Esophagus muscularis mucosa (tissue), 4 donors: ENCODE results near the gene STX17. TPM values are rescaled to one million over a fixed set of nuclear protein-coding genes. Genes with fewer than 3 reads are reported as not detected.
A peak's percentile ranks its signal among the peaks of the same experiment; 100 is the strongest.

Experiments used
- DNase-seq: peaks from one replicate; pipeline ENCODE4 v3.0.0-alpha.2; 2017; ENCODE audit errors: extremely low spot score
- H3K27ac ChIP-seq, 4 donors: fragments of 200-600 bp; sonication (generic); replicated peaks in 1 of 4; 1 replicate in 3 of 4; 2 replicates in 1 of 4; pipeline ENCODE4 v1.5.1; 2016 to 2019; ENCODE audit warnings: mild to moderate bottlenecking in 1 of 4
- H3K27me3 ChIP-seq, 4 donors: fragments of 200-600 bp; sonication (generic); one replicate each; pipeline versions ENCODE4 v1.5.1 to v1.6.0; 2016 to 2019
- H3K36me3 ChIP-seq, 4 donors: fragments of 200-600 bp; sonication (generic); one replicate each; pipeline ENCODE4 v1.5.1; 2016 to 2019
- H3K4me1 ChIP-seq, 4 donors: fragments of 200-600 bp; sonication (generic); one replicate each; pipeline ENCODE4 v1.5.1; 2016 to 2019
- H3K4me3 ChIP-seq, 4 donors: fragments of 200-600 bp; sonication (generic); 1 replicate in 2 of 4; 2 replicates in 2 of 4; pipeline ENCODE4 v1.5.1; 2016 to 2019; ENCODE audit warnings: mild to moderate bottlenecking in 4 of 4, moderate library complexity in 1 of 4
- H3K9me3 ChIP-seq, 4 donors: fragments of 200-600 bp; sonication (generic); 1 replicate in 3 of 4; 2 replicates in 1 of 4; pipeline ENCODE4 v1.5.1; 2016 to 2019
- EP300 ChIP-seq: sonication (generic); formaldehyde crosslinking; IDR thresholded peaks from one replicate; pipeline ENCODE4 v1.6.1; 2017; ENCODE audit warnings: antibody characterized with exemption
- POLR2A ChIP-seq: fragments of 450-650 bp; IDR thresholded peaks from one replicate; pipeline ENCODE4 v1.6.1; 2017; ENCODE audit warnings: antibody characterized with exemption, moderate library complexity, mild to moderate bottlenecking, low read depth
- POLR2AphosphoS5 ChIP-seq, 2 donors: sonication (generic); formaldehyde crosslinking; IDR thresholded peaks; one replicate each; pipeline ENCODE4 v1.6.1; 2017; ENCODE audit warnings: antibody characterized with exemption in 2 of 2
- WGBS: methylation state at CpG from one replicate; pipeline ENCODE4 v1.1.5; 2018; 5-methylcytosine and 5-hydroxymethylcytosine counted together
- intact Hi-C: fragments of 100-400 bp; cut with DNase I; formaldehyde crosslinking; loops from one replicate; pipeline ENCODE4 v1.15.1; 2023
- total RNA-seq, 4 donors: library from RNA; depleted of rRNA; stranded (reverse); fragments of >200 nt; gene quantifications; one replicate each; pipeline versions ENCODE4 v1.1.0 to v1.2.1, GENCODE V29; 2016
- TF ChIP-seq, protein P1 (sequence below), 3 experiments: fragments of 200-600 bp in 2 of 3; fragments of 450-650 bp in 1 of 3; sonication (generic) in 2 of 3; IDR thresholded peaks; one replicate each; pipeline ENCODE4 v1.5.1; 2017 to 2019; ENCODE audit warnings: antibody characterized with exemption in 3 of 3, mild to moderate bottlenecking in 2 of 3, moderate library complexity in 1 of 3

Gene STX17
- total RNA-seq, 4 donors from 2014 or later, result 29.3 to 46.7 (median 38.4) TPM

DNA sequence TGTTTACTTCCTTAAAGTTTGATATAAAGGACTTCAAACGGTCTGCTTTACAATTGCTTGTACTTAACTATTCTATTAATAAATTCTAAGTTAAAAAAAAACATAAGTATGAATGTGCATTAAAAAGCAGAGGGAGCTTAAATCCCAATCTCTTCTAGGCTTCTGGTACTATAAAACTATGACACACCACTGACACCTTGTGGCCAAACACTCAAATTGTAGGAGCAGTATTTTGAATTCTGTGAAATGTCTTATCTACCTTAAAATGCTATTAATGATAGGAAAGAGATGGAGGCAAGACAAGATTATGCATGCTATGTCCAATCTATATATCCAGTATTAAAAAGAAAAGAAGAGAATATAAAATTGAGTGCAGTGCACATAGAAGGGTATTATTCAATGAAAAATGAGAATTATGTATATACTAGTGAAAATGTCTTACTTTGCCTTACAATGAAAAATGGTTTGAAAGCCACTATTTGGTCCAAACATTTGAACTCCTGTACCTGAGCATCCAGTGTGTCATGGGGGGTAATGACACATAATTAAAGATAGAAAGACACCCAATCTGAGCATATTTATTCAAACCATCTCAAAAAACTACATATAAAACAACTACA lies 104.7 kb downstream of the STX17 start:
- no peak for DNase-seq
- intact Hi-C loops, result no loop called here
- Histone ChIP-seq H3K36me3 (peaks cover 0 to 35% (median 20%) of the 10 kb centered on the region in 4 donors), H3K4me3 (no peak overlapping the region), H3K9me3 (peaks cover 0 to 7% (median 3%) of the 10 kb centered on the region in 4 donors), H3K27ac (no peak overlapping the region), H3K27me3 (no peaks in the 10 kb centered on the region), H3K4me1 (peaks cover 0 to 9% (median 4%) of the 10 kb centered on the region in 4 donors)
- WGBS, result 73% methylated on average over 1 of the region's 1 CpG
- TF ChIP-seq POLR2AphosphoS5 (IDR thresholded peaks at IDR 0.05) (no peak), EP300 (no peak), POLR2A (no peak)
- TF ChIP-seq, protein P1, sequence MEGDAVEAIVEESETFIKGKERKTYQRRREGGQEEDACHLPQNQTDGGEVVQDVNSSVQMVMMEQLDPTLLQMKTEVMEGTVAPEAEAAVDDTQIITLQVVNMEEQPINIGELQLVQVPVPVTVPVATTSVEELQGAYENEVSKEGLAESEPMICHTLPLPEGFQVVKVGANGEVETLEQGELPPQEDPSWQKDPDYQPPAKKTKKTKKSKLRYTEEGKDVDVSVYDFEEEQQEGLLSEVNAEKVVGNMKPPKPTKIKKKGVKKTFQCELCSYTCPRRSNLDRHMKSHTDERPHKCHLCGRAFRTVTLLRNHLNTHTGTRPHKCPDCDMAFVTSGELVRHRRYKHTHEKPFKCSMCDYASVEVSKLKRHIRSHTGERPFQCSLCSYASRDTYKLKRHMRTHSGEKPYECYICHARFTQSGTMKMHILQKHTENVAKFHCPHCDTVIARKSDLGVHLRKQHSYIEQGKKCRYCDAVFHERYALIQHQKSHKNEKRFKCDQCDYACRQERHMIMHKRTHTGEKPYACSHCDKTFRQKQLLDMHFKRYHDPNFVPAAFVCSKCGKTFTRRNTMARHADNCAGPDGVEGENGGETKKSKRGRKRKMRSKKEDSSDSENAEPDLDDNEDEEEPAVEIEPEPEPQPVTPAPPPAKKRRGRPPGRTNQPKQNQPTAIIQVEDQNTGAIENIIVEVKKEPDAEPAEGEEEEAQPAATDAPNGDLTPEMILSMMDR (IDR thresholded peaks at IDR 0.05), result peak; percentile 10 to 50 (median 21)

DNA sequence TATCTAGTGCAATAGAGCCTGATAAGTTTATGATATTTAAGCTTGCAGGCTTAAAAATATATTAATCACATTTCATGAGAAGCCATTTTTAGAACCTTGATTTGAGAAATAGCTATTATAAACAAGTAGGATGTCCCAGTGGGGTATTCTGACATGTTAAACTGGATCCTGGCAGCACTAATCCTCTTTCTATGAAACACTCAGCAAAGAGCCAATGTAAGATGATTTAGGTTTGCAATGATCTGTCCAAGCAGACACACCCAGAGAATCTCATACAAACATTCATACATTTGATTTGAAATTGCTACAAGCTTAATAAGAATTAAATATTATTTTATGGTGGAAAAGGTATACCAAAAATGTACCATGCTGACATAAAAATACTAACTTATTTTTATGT lies 105.8 kb downstream of the STX17 start:
- no peak overlapping the region for H3K27ac ChIP-seq
- intact Hi-C loops, result no loop called here
- no peak for TF ChIP-seq POLR2AphosphoS5 (IDR thresholded peaks at IDR 0.05)
- TF ChIP-seq, protein P1 (IDR thresholded peaks at IDR 0.05), result no peak
- no peak for TF ChIP-seq EP300
- TF ChIP-seq POLR2A, result no peak
- no peaks in the 10 kb centered on the region for H3K27me3 ChIP-seq
- H3K4me3 ChIP-seq, result no peak overlapping the region
- peaks cover 0 to 7% (median 3%) of the 10 kb centered on the region in 4 donors for H3K9me3 ChIP-seq
- H3K4me1 ChIP-seq, result peaks cover 0 to 9% (median 4%) of the 10 kb centered on the region in 4 donors
- DNase-seq, result no peak
- H3K36me3 ChIP-seq, result peaks cover 0 to 35% (median 24%) of the 10 kb centered on the region in 4 donors

DNA sequence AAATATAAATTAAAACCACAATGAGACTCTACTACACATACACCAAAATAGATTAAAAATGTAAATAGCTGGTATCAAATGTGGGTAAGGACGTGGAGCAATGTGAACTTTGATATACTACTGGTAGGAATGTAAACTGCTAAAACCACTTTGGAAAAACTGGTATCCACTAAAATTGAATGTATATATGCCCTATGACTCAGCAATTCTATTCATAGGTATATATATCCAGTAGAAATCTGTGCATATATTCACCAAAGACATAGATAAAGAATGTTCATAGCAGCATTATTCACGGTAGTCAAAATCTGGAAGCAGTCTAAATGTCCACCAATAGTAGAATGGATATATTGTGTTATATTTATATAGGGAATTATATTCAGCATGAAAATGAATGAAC lies 107.1 kb downstream of the STX17 start:
- H3K27me3 ChIP-seq, result no peaks in the 10 kb centered on the region
- no peak overlapping the region for H3K4me3 ChIP-seq
- TF ChIP-seq, protein P1 (IDR thresholded peaks at IDR 0.05), result no peak
- TF ChIP-seq POLR2A, result no peak
- no peak overlapping the region for H3K27ac ChIP-seq
- H3K9me3 ChIP-seq, result peaks cover 0 to 7% (median 3%) of the 10 kb centered on the region in 4 donors
- H3K4me1 ChIP-seq, result peaks cover 0 to 9% (median 4%) of the 10 kb centered on the region in 4 donors
- no peak for DNase-seq
- WGBS, result 99% methylated on average over 2 of the region's 2 CpGs
- peaks cover 0 to 43% (median 30%) of the 10 kb centered on the region in 4 donors for H3K36me3 ChIP-seq
- intact Hi-C loops, result no loop called here

DNA sequence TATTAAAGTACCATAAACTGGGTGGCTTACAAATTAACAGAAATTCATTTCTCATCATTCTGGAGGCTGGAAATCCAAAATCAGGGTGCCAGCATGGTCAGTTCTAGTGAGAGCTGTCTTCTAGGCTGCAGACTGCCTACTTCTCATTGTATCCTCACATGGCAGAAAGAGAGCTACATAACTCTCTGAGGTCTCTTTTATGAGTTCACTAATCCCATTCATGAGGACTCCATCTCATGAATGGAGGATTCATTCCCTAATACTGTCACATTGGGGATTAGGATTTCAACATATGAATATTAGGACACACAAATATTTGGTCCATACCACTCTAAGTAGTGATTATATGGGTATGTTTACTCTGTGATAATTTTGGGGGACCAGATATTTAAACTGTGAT lies 108.4 kb downstream of the STX17 start:
- TF ChIP-seq, protein P1 (IDR thresholded peaks at IDR 0.05), result no peak
- TF ChIP-seq EP300 (no peak), POLR2AphosphoS5 (IDR thresholded peaks at IDR 0.05) (no peak), POLR2A (no peak)
- H3K4me1 ChIP-seq, result peaks cover 0 to 9% (median 4%) of the 10 kb centered on the region in 4 donors
- peaks cover 0 to 7% (median 3%) of the 10 kb centered on the region in 4 donors for H3K9me3 ChIP-seq
- DNase-seq, result no peak
- peaks cover 0 to 56% (median 38%) of the 10 kb centered on the region in 4 donors for H3K36me3 ChIP-seq
- no peak overlapping the region for H3K4me3 ChIP-seq
- H3K27me3 ChIP-seq, result no peaks in the 10 kb centered on the region
- intact Hi-C loops, result no loop called here
- H3K27ac ChIP-seq, result no peak overlapping the region

DNA sequence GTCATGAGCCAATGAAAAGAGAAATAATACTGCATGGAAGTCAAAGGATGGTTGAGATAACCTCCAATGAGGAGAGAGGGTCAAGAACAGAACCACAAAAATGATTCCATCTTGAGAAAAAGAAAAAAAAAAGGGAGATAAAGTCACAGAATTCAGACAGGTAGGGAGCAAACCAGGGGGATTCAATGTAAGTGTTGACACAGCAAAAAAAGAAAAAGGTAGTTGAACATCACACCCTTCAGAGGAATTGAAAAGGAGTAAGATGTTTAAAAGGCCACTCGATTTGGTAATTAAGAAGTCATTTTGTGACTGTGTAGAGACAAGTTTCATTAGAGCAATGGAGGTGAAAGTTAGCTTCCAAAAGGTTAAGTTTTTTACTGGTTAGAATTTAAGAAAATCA lies 113.1 kb downstream of the STX17 start:
- no peaks in the 10 kb centered on the region for H3K9me3 ChIP-seq
- H3K27me3 ChIP-seq, result no peaks in the 10 kb centered on the region
- no peak overlapping the region for H3K27ac ChIP-seq
- no peak overlapping the region for H3K4me3 ChIP-seq
- peaks cover 0 to 65% (median 34%) of the 10 kb centered on the region in 4 donors for H3K36me3 ChIP-seq
- intact Hi-C loops, result no loop called here
- no peak for DNase-seq
- 100% methylated on average over 1 of the region's 1 CpG for WGBS
- TF ChIP-seq POLR2A (no peak), EP300 (no peak), POLR2AphosphoS5 (IDR thresholded peaks at IDR 0.05) (no peak)
- TF ChIP-seq, protein P1 (IDR thresholded peaks at IDR 0.05), result no peak
- H3K4me1 ChIP-seq, result no peaks in the 10 kb centered on the region
